ENCODE measurements around the gene ATP9A.

GRCh38 chr20:51586005-51586440 is 182.2 kb downstream of the ATP9A start:
- TF ChIP-seq ZNF580 (tag by site-specific recombination; IDR thresholded peaks at IDR 0.05) = no peak
- TF ChIP-seq CTCF (tag by site-specific recombination; IDR thresholded peaks at IDR 0.05) = no peak
- TF ChIP-seq ZNF558 (tag by site-specific recombination; IDR thresholded peaks at IDR 0.05) = no peak
- TF ChIP-seq SETDB1 (IDR thresholded peaks at IDR 0.05; ENCODE audit: insufficient read length, low read length) = no peak
- no peak for TF ChIP-seq ZBTB11 (tag by site-specific recombination; conservative IDR thresholded peaks at IDR 0.05; ENCODE audit: low read depth)
- TF ChIP-seq PBX3 (CRISPR knock-in tag; IDR thresholded peaks at IDR 0.05) = no peak
- no peak for TF ChIP-seq ZNF138 (tag by site-specific recombination; IDR thresholded peaks at IDR 0.05; ENCODE audit: borderline replicate concordance)
- TF ChIP-seq MYNN (tag by site-specific recombination; IDR thresholded peaks at IDR 0.05; ENCODE audit: borderline replicate concordance) = no peak
- TF ChIP-seq ZNF19 (tag by site-specific recombination; IDR thresholded peaks at IDR 0.05; ENCODE audit: low read depth) = no peak

All from HEK293 (cell line).